Muscle layer of duodenum (tissue), 2 donors: Measurements from ENCODE around the gene STK36.
A peak's percentile ranks its signal among the peaks of the same experiment; 100 is the strongest.

ENCODE experiments used
- H3K27ac ChIP-seq: one replicate; pipeline ENCODE4 v1.7.0; 2013; ENCODE audit warnings: mild to moderate bottlenecking, low read length
- H3K27me3 ChIP-seq: one replicate; pipeline ENCODE4 v1.7.0; 2013; ENCODE audit warnings: low read depth, mild to moderate bottlenecking, control low read depth, low read length
- H3K36me3 ChIP-seq, 2 donors: one replicate each; pipeline ENCODE4 v1.7.0; 2013; ENCODE audit warnings: low read length in 2 of 2, control low read depth in 1 of 2, mild to moderate bottlenecking in 1 of 2; ENCODE audit not compliant: insufficient read depth in 2 of 2, control insufficient read depth in 1 of 2
- H3K4me1 ChIP-seq, 2 donors: one replicate each; pipeline ENCODE4 v1.7.0; 2013; ENCODE audit warnings: low read length in 2 of 2, mild to moderate bottlenecking in 2 of 2, control low read depth in 1 of 2, moderate library complexity in 1 of 2; ENCODE audit not compliant: insufficient read depth in 2 of 2, control insufficient read depth in 1 of 2
- H3K4me3 ChIP-seq, 2 donors: one replicate each; pipeline ENCODE4 v1.7.0; 2013; ENCODE audit warnings: low read length in 2 of 2, low read depth in 1 of 2, mild to moderate bottlenecking in 1 of 2
- H3K9me3 ChIP-seq, 2 donors: one replicate each; pipeline ENCODE4 v1.7.0; 2013; ENCODE audit warnings: low read length in 2 of 2, control low read depth in 1 of 2, mild to moderate bottlenecking in 1 of 2; ENCODE audit not compliant: control insufficient read depth in 1 of 2
- donor health status: healthy.

STK36 gene

GRCh38 chr2:218642786-218643185, 29.1 kb upstream of the STK36 start:
- Histone ChIP-seq H3K36me3 (peaks cover 47 to 79% of the 10 kb centered on the region in 2 donors), H3K27me3 (no peaks in the 10 kb centered on the region), H3K4me1 (no peaks in the 10 kb centered on the region), H3K4me3 (no peak overlapping the region), H3K9me3 (no peaks in the 10 kb centered on the region), H3K27ac (no peak overlapping the region)

- H3K27me3 ChIP-seq, result no peaks in the 10 kb centered on the region
- H3K36me3 ChIP-seq, result peaks cover 47 to 79% of the 10 kb centered on the region in 2 donors
- no peaks in the 10 kb centered on the region for H3K9me3 ChIP-seq
- no peak overlapping the region for H3K4me3 ChIP-seq
- no peak overlapping the region for H3K27ac ChIP-seq
- no peaks in the 10 kb centered on the region for H3K4me1 ChIP-seq
Measured at GRCh38 chr2:218643751-218644310, 28.1 kb upstream of the STK36 start.

GRCh38 chr2:218644721-218645120, 27.2 kb upstream of the STK36 start:
- no peaks in the 10 kb centered on the region for H3K27me3 ChIP-seq
- H3K4me3 ChIP-seq, result no peak overlapping the region
- peaks cover 54 to 79% of the 10 kb centered on the region in 2 donors for H3K36me3 ChIP-seq
- H3K27ac ChIP-seq, result no peak overlapping the region
- no peaks in the 10 kb centered on the region for H3K9me3 ChIP-seq
- no peaks in the 10 kb centered on the region for H3K4me1 ChIP-seq

GRCh38 chr2:218645126-218645525, 26.8 kb upstream of the STK36 start:
- H3K27ac ChIP-seq, result no peak overlapping the region
- no peaks in the 10 kb centered on the region for H3K4me1 ChIP-seq
- no peaks in the 10 kb centered on the region for H3K27me3 ChIP-seq
- H3K9me3 ChIP-seq, result no peaks in the 10 kb centered on the region
- no peak overlapping the region for H3K4me3 ChIP-seq
- peaks cover 55 to 81% of the 10 kb centered on the region in 2 donors for H3K36me3 ChIP-seq

GRCh38 chr2:218648088-218648786, 23.6 kb upstream of the STK36 start:
- no peaks in the 10 kb centered on the region for H3K27me3 ChIP-seq
- no peaks in the 10 kb centered on the region for H3K4me1 ChIP-seq
- H3K4me3 ChIP-seq, result no peak overlapping the region
- no peaks in the 10 kb centered on the region for H3K9me3 ChIP-seq
- no peak overlapping the region for H3K27ac ChIP-seq
- H3K36me3 ChIP-seq, result peaks cover 76 to 82% of the 10 kb centered on the region in 2 donors

- no peak overlapping the region for H3K4me3 ChIP-seq
- H3K4me1 ChIP-seq, result no peaks in the 10 kb centered on the region
- no peaks in the 10 kb centered on the region for H3K9me3 ChIP-seq
- H3K27me3 ChIP-seq, result no peaks in the 10 kb centered on the region
- H3K36me3 ChIP-seq, result peaks cover 73 to 79% of the 10 kb centered on the region in 2 donors
- no peak overlapping the region for H3K27ac ChIP-seq
Measured at GRCh38 chr2:218648787-218649100, 23.1 kb upstream of the STK36 start.

- H3K27me3 ChIP-seq, result no peaks in the 10 kb centered on the region
- H3K4me1 ChIP-seq, result peaks cover 0 to 17% of the 10 kb centered on the region in 2 donors
- no peak overlapping the region for H3K4me3 ChIP-seq
- H3K9me3 ChIP-seq, result no peaks in the 10 kb centered on the region
- peaks cover 35 to 44% of the 10 kb centered on the region in 2 donors for H3K36me3 ChIP-seq
- no peak overlapping the region for H3K27ac ChIP-seq
Measured at GRCh38 chr2:218655751-218656150, 16.1 kb upstream of the STK36 start.

GRCh38 chr2:218658671-218659257, 13.1 kb upstream of the STK36 start:
- Histone ChIP-seq H3K27ac (peak overlapping the region; percentile 28), H3K4me1 (peaks cover 0 to 17% of the 10 kb centered on the region in 2 donors), H3K36me3 (peaks cover 32 to 44% of the 10 kb centered on the region in 2 donors), H3K4me3 (peak overlapping the region; percentile 75 to 93), H3K27me3 (no peaks in the 10 kb centered on the region), H3K9me3 (no peaks in the 10 kb centered on the region)

- peaks cover 0 to 17% of the 10 kb centered on the region in 2 donors for H3K4me1 ChIP-seq
- peaks cover 37 to 44% of the 10 kb centered on the region in 2 donors for H3K36me3 ChIP-seq
Measured at GRCh38 chr2:218659258-218659987, 12.5 kb upstream of the STK36 start, which contains the start of the genes BCS1L and ZNF142. Gene BCS1L, plus strand, starts transcription at chr2:218659683. Its CDS starts 1,305 bp downstream, at chr2:218660988. Gene ZNF142, minus strand, starts transcription at chr2:218659623. Its CDS starts 3,194 bp downstream, at chr2:218656429.

GRCh38 chr2:218659988-218660358, 11.9 kb upstream of the STK36 start:
- peak overlapping the region; percentile 75 to 93 for H3K4me3 ChIP-seq
- H3K27ac ChIP-seq, result peak overlapping the region; percentile 28
- peaks cover 40 to 44% of the 10 kb centered on the region in 2 donors for H3K36me3 ChIP-seq
- H3K27me3 ChIP-seq, result no peaks in the 10 kb centered on the region
- no peaks in the 10 kb centered on the region for H3K9me3 ChIP-seq
- H3K4me1 ChIP-seq, result peaks cover 0 to 17% of the 10 kb centered on the region in 2 donors

More at GRCh38 chr2:218659258-218659987, 12.5 kb upstream of the STK36 start, which contains the start of the genes BCS1L and ZNF142:
- Histone ChIP-seq H3K27ac (peak within 1 kb of the TSS; percentile 28), H3K9me3 (no peaks in the 10 kb centered on the region), H3K4me3 (peak within 1 kb of the TSS; percentile 75 to 93), H3K27me3 (no peaks in the 10 kb centered on the region)

GRCh38 chr2:218662377-218662776, 9.5 kb upstream of the STK36 start:
- Histone ChIP-seq H3K4me1 (peaks cover 0 to 17% of the 10 kb centered on the region in 2 donors), H3K27me3 (no peaks in the 10 kb centered on the region), H3K36me3 (peaks cover 42 to 51% of the 10 kb centered on the region in 2 donors), H3K4me3 (no peak overlapping the region), H3K27ac (no peak overlapping the region), H3K9me3 (no peaks in the 10 kb centered on the region)
